ENCODE data around the gene EMILIN2.

EMILIN2 gene

GRCh38 chr18:2903006-2903405, 56.2 kb downstream of the EMILIN2 start:
- TF ChIP-seq ZFX (IDR thresholded peaks at IDR 0.05; ENCODE audit: borderline replicate concordance), result no peak
- no peak for TF ChIP-seq CTCF (IDR thresholded peaks at IDR 0.05)
- no peak overlapping the region for H3K27ac ChIP-seq

GRCh38 chr18:2905854-2906703, 59.3 kb downstream of the EMILIN2 start:
- no peak overlapping the region for H3K27ac ChIP-seq
- TF ChIP-seq CTCF (IDR thresholded peaks at IDR 0.05), result no peak
- TF ChIP-seq ZFX (IDR thresholded peaks at IDR 0.05; ENCODE audit: borderline replicate concordance), result no peak

GRCh38 chr18:2906704-2907549, 60.1 kb downstream of the EMILIN2 start:
- TF ChIP-seq CTCF (IDR thresholded peaks at IDR 0.05) (peak; percentile 18; the same call in 1 of the 2 replicates), ZFX (IDR thresholded peaks at IDR 0.05; ENCODE audit: borderline replicate concordance) (no peak)
- no peak overlapping the region for H3K27ac ChIP-seq

- H3K27ac ChIP-seq, result no peak overlapping the region
- TF ChIP-seq ZFX (IDR thresholded peaks at IDR 0.05; ENCODE audit: borderline replicate concordance) (no peak), CTCF (IDR thresholded peaks at IDR 0.05) (no peak)
Observed at GRCh38 chr18:2907550-2908135, 60.8 kb downstream of the EMILIN2 start.

GRCh38 chr18:2908166-2908945, 61.5 kb downstream of the EMILIN2 start:
- TF ChIP-seq ZFX (IDR thresholded peaks at IDR 0.05; ENCODE audit: borderline replicate concordance), result no peak
- no peak for TF ChIP-seq CTCF (IDR thresholded peaks at IDR 0.05)
- H3K27ac ChIP-seq, result no peak overlapping the region

- no peak overlapping the region for H3K27ac ChIP-seq
- no peak for TF ChIP-seq ZFX (IDR thresholded peaks at IDR 0.05; ENCODE audit: borderline replicate concordance)
- TF ChIP-seq CTCF (IDR thresholded peaks at IDR 0.05), result no peak
Observed at GRCh38 chr18:2908946-2909335, 62.1 kb downstream of the EMILIN2 start.

Measured in 22Rv1 (cell line).